GM21529 (cell line): Measurements from ENCODE around the gene PRPSAP1.
A peak's percentile ranks its signal among the peaks of the same experiment; 100 is the strongest.

Experiments
- ATAC-seq: cut with Tn5 transposase; IDR thresholded peaks from one replicate; pipeline ENCODE4 v1.9.1; 2021; ENCODE audit not compliant: unreplicated experiment

PRPSAP1 gene

DNA sequence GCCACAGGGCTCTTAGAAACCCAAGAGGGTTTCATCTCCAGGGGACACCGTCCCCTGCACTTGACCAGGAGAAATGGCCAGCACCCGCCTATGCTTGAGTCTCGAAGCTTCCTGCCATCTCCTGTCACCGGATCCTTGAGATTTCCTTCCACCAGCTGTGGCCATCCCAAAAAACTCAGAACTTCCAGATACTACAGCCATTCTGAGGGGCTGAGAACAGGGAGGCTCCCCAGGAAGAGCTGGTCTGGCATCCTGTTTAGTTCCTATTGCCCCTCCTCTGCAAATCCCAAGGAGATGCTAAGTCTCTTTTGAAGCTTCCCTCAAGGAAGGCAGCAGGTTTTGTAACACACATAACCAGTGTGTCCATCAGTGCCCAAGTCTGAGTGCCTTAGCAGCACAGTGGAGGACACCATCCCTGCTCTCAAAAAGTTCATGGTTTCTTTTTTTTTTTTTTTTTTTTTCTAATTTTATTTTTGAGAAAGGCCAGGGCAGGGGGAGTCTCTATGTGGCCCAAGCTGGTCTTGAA is 86.6 kb downstream of the PRPSAP1 start:
- ATAC-seq: no peak

GRCh38 chr17:76266244-76266938 is 87.3 kb downstream of the PRPSAP1 start:
- no peak for ATAC-seq

- ATAC-seq: no peak
Measured at GRCh38 chr17:76265624-76266243, 88.0 kb downstream of the PRPSAP1 start.

- peak; percentile 67 for ATAC-seq
Measured at GRCh38 chr17:76264755-76265623, 88.7 kb downstream of the PRPSAP1 start, which contains the start of gene UBALD2. TSS of gene UBALD2 (plus strand) at chr17:76265348. CDS start at chr17:76265506, 158 bp downstream.

- no peak for ATAC-seq
Measured at GRCh38 chr17:76264425-76264754, 89.3 kb downstream of the PRPSAP1 start.

GRCh38 chr17:76263896-76264295 is 89.8 kb downstream of the PRPSAP1 start:
- ATAC-seq: no peak

DNA sequence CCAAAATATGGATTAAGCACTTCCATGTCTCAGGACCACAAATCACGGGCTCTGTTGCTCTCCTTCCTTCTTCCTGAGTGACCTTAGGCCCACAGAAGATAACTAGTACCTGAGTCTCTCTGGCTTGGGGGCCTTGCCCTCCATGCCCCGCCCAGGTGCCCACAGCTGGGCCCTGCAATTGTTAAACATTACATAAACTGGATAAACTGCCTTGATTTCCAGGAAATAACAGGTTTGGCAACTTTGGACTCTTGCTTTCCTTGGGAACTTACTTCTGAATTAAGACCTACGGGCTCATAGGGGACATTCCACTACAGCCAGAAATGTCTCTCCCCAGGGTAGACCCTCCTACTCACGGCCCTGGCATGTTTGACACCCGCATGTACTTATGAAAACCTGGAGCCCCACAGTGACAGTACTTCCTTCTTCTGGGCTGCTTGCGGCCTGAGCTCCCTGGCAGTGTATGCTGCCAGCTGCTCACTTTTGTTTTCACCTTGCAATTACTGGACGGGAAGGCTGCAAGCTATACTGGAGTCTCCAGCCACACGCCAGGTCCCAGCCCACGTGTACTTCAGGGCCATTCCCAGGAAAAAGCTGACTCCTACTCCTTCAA is 90.9 kb downstream of the PRPSAP1 start:
- peak; percentile 14 for ATAC-seq

GRCh38 chr17:76261421-76262215 is 92.1 kb downstream of the PRPSAP1 start:
- ATAC-seq: no peak

DNA sequence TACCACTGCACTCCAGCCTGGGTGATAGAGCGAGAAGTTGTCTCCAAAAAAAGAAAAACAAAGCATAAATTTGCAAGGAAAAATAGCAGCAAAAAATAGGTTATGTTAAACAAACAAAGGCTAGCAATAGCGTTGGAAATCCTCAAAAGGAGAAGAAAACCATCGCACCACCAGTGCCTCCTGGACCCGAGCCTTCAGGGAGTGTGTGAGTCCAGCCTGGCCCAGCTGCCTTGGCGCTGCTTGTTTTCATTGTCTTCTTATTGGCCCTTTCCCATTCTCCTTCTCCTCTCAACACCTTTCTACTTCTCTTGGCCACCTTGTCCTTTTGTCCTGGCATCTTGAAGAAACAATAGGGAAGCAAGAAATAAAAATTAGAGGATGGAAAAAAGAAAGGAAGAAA is 93.0 kb downstream of the PRPSAP1 start:
- no peak for ATAC-seq

DNA sequence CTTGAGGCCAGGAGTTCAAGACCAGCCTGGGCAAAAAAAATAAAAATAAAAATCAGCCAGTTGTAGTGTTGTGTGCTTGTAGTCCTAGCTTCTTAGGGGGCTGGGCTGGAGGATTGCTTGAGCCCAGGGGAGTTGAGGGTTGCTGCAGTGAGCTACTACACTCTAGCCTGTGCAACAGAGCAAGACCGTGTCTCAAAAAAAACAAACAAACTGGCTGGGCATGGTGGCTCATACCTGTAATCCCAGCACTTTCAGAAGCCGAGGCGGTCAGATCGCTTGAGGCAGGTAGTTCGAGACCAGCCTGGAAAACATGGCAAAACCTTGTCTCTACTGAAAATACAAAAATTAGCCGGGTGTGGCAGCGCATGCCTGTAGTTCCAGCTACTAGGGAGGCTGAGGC is 93.5 kb downstream of the PRPSAP1 start:
- ATAC-seq: no peak
